K562 (cell line): ENCODE measurements around the gene NOS2. TPM values are rescaled to one million over a fixed set of nuclear protein-coding genes. Genes with fewer than 3 reads are reported as not detected.

Source experiments
- CREM ChIP-seq: IDR thresholded peaks from 2 replicates; pipeline ENCODE4 v1.6.1; 2014; ENCODE audit warnings: antibody characterized with exemption, low read depth
- CTBP1 ChIP-seq: fragments of 450-650 bp; IDR thresholded peaks from 2 replicates; pipeline ENCODE4 v1.6.1; 2016; ENCODE audit warnings: borderline replicate concordance
- ETV1 ChIP-seq: fragments of 450-650 bp; conservative IDR thresholded peaks from 2 replicates; pipeline ENCODE4 v1.6.1; 2016; ENCODE audit warnings: missing genetic modification characterization, control low read depth, low read depth, missing compliant biosample characterization
- FUS ChIP-seq: fragments of 200-400 bp; formaldehyde crosslinking; optimal IDR thresholded peaks from 2 replicates; pipeline ENCODE3; 2017; ENCODE audit warnings: low read depth, low read length
- HNRNPLL ChIP-seq: fragments of 200-400 bp; formaldehyde crosslinking; IDR thresholded peaks from 2 replicates; pipeline ENCODE4 v1.6.1; 2017; ENCODE audit warnings: low read length, low read depth, mild to moderate bottlenecking; ENCODE audit not compliant: poor library complexity, severe bottlenecking
- IFI16 ChIP-seq: fragments of 250-450 bp; sonication (Bioruptor Pico); IDR thresholded peaks from 2 replicates; pipeline ENCODE4 v2.1.2; 2022; ENCODE audit warnings: mild to moderate bottlenecking, inconsistent platforms
- NBN ChIP-seq: fragments of 450-650 bp; IDR thresholded peaks from 2 replicates; pipeline ENCODE4 v1.6.1; 2016; ENCODE audit warnings: low read depth, mild to moderate bottlenecking
- NR2C1 ChIP-seq, 2 experiments: fragments of 450-650 bp; IDR thresholded peaks; 2 replicates each; pipeline ENCODE4 v1.6.1; 2017; ENCODE audit warnings: mild to moderate bottlenecking in 2 of 2, antibody characterized with exemption in 1 of 2, inconsistent platforms in 1 of 2, missing compliant biosample characterization in 1 of 2, missing genetic modification characterization in 1 of 2
- SMARCA5 ChIP-seq: fragments of 450-650 bp; IDR thresholded peaks from 2 replicates; pipeline ENCODE4 v1.6.1; 2016
- SMC3 ChIP-seq: conservative IDR thresholded peaks from 2 replicates; pipeline ENCODE4 v1.6.1; 2011; ENCODE audit warnings: low read depth, low read length, improper control_type of control experiment; ENCODE audit not compliant: insufficient read depth
- TCF3 ChIP-seq: sonication (generic); formaldehyde crosslinking; IDR thresholded peaks from 2 replicates; pipeline ENCODE4 v1.4.0; 2020; ENCODE audit warnings: mild to moderate bottlenecking, missing genetic modification reagents
- TEAD2 ChIP-seq: fragments of 450-650 bp; IDR thresholded peaks from 2 replicates; pipeline ENCODE4 v1.6.1; 2016; ENCODE audit warnings: missing genetic modification characterization, control low read depth, missing compliant biosample characterization
- TSC22D4 ChIP-seq: fragments of 450-650 bp; IDR thresholded peaks from 2 replicates; pipeline ENCODE4 v1.6.1; 2016; ENCODE audit warnings: missing genetic modification characterization, missing biosample characterization, control low read depth
- XRCC5 ChIP-seq: fragments of 200-400 bp; formaldehyde crosslinking; IDR thresholded peaks from 2 replicates; pipeline ENCODE4 v1.6.1; 2017; ENCODE audit warnings: low read depth, mild to moderate bottlenecking, low read length
- ZNF121 ChIP-seq: sonication (generic); formaldehyde crosslinking; conservative IDR thresholded peaks from 2 replicates; pipeline ENCODE4 v1.8.0; 2022; ENCODE audit warnings: missing genetic modification reagents
- ZNF175 ChIP-seq: fragments of 200-800 bp; sonication (Bioruptor generic); IDR thresholded peaks from 2 replicates; pipeline ENCODE4 v1.6.1; 2016; ENCODE audit warnings: low read depth, mild to moderate bottlenecking, missing genetic modification characterization, missing compliant biosample characterization
- ZNF507 ChIP-seq: conservative IDR thresholded peaks from 2 replicates; pipeline ENCODE4 v1.6.1; 2017; ENCODE audit warnings: missing genetic modification characterization, missing compliant biosample characterization
- ZSCAN32 ChIP-seq: fragments of 450-650 bp; formaldehyde crosslinking; IDR thresholded peaks from 2 replicates; pipeline ENCODE4 v1.4.0; 2020; ENCODE audit warnings: mild to moderate bottlenecking, moderate library complexity
- polyA plus RNA-seq, 8 experiments: library from polyadenylated mRNA; depleted of rRNA in 4 of 8; stranded (reverse) in 5 of 8; unstranded in 3 of 8; fragments of >200 nt; fragmentation: Nextera tagmentation in 2 of 8; fragmentation: Illumina TruSeq in 1 of 8; extraction: Ambion mirVana in 2 of 8; extraction: Trizol in 1 of 8; gene quantifications; 2 replicates each; pipeline versions ENCODE4 v1.2.1 to v1.2.3, GENCODE V29; 2011 to 2014; ENCODE audit warnings: inconsistent platforms in 1 of 8, missing spikeins in 1 of 8
- total RNA-seq, 7 experiments: library from RNA; depleted of rRNA in 6 of 7; stranded (reverse); fragments of >200 nt in 6 of 7; fragmentation: Illumina TruSeq in 2 of 7; extraction: Trizol in 2 of 7; gene quantifications; 2 replicates each; pipeline versions ENCODE4 v1.2.1 to v1.2.3, GENCODE V29; 2011 to 2021; ENCODE audit warnings: low replicate concordance in 1 of 7
- TF ChIP-seq, protein P1 (sequence below): sonication (generic); formaldehyde crosslinking; IDR thresholded peaks from 2 replicates; pipeline ENCODE4 v1.8.1; 2023; ENCODE audit warnings: mild to moderate bottlenecking, missing genetic modification reagents
- TF ChIP-seq, protein P2 (sequence below): fragments of 250-450 bp; sonication (Bioruptor Pico); IDR thresholded peaks from 2 replicates; pipeline ENCODE4 v1.9.0; 2021; ENCODE audit warnings: mild to moderate bottlenecking
- TF ChIP-seq, protein P3 (sequence below): IDR thresholded peaks from 2 replicates; pipeline ENCODE4 v1.6.1; 2012; ENCODE audit warnings: low read depth, low read length, improper control_type of control experiment, borderline replicate concordance

Gene NOS2
- total and polyA plus RNA-seq, 9 of the 15 experiments (the other 6 are each of a cell fraction or from before 2014, with no cell fraction given): not detected

DNA sequence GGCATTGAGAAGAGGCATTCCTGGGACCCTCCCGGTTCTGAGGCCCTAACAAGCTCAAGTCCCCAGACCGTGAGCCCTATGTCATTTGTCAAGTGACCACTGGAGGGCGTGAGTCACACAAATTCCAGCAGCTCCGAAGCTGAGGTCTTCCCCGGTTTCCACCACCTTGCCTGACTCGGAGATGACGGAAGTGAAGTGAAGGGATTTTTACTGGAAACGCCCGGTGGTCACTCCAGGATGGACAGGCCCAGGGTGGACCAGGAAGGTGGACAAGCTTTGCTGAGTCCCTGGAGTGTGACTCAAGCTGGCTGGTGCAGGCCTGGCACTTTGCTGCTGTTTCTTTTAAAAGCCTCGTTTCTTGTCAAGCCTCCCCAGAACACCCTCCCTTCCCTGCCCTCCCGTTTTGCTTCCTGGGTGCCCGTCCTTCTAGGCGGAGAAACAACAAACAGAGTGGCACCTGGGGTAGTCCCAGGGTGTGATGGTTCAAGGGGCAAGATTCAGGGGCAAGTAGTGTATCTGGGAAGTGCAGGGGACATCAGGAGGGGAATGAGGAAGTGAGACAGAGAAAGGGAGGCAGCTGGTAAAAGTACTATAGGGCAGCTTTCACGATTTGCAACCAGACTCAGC is 5.3 kb upstream of the NOS2 start (continued):
- TF ChIP-seq CREM: peak; percentile 33; the same call in 1 of the 2 replicates
- peak; percentile 21; the same call in 1 of the 2 replicates for TF ChIP-seq ETV1 (tag)
- TF ChIP-seq NBN: no peak
- TF ChIP-seq ZNF507 (tag): no peak
- TF ChIP-seq, protein P1, sequence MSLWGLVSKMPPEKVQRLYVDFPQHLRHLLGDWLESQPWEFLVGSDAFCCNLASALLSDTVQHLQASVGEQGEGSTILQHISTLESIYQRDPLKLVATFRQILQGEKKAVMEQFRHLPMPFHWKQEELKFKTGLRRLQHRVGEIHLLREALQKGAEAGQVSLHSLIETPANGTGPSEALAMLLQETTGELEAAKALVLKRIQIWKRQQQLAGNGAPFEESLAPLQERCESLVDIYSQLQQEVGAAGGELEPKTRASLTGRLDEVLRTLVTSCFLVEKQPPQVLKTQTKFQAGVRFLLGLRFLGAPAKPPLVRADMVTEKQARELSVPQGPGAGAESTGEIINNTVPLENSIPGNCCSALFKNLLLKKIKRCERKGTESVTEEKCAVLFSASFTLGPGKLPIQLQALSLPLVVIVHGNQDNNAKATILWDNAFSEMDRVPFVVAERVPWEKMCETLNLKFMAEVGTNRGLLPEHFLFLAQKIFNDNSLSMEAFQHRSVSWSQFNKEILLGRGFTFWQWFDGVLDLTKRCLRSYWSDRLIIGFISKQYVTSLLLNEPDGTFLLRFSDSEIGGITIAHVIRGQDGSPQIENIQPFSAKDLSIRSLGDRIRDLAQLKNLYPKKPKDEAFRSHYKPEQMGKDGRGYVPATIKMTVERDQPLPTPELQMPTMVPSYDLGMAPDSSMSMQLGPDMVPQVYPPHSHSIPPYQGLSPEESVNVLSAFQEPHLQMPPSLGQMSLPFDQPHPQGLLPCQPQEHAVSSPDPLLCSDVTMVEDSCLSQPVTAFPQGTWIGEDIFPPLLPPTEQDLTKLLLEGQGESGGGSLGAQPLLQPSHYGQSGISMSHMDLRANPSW: no peak
- TF ChIP-seq NR2C1 (IDR thresholded peaks at IDR 0.05): no peak
- TF ChIP-seq NR2C1 (tag; IDR thresholded peaks at IDR 0.05): no peak
- TF ChIP-seq SMARCA5: no peak
- no peak for TF ChIP-seq TCF3 (CRISPR knock-in tag)
- TF ChIP-seq CTBP1: peak; percentile 39; the same call in 1 of the 2 replicates
- TF ChIP-seq TEAD2 (tag): peak; percentile 51; the same call in 1 of the 2 replicates
- TF ChIP-seq, protein P2, sequence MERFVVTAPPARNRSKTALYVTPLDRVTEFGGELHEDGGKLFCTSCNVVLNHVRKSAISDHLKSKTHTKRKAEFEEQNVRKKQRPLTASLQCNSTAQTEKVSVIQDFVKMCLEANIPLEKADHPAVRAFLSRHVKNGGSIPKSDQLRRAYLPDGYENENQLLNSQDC (CRISPR knock-in tag): no peak
- TF ChIP-seq ZNF121 (CRISPR knock-in tag): no peak
- peak; percentile 87 for TF ChIP-seq SMC3
- TF ChIP-seq FUS: no peak
- TF ChIP-seq XRCC5: peak; percentile 73; the same call in 1 of the 2 replicates
- TF ChIP-seq ZNF175 (CRISPR knock-in tag): no peak
- TF ChIP-seq ZSCAN32: no peak
- TF ChIP-seq IFI16: no peak
- TF ChIP-seq, protein P3, sequence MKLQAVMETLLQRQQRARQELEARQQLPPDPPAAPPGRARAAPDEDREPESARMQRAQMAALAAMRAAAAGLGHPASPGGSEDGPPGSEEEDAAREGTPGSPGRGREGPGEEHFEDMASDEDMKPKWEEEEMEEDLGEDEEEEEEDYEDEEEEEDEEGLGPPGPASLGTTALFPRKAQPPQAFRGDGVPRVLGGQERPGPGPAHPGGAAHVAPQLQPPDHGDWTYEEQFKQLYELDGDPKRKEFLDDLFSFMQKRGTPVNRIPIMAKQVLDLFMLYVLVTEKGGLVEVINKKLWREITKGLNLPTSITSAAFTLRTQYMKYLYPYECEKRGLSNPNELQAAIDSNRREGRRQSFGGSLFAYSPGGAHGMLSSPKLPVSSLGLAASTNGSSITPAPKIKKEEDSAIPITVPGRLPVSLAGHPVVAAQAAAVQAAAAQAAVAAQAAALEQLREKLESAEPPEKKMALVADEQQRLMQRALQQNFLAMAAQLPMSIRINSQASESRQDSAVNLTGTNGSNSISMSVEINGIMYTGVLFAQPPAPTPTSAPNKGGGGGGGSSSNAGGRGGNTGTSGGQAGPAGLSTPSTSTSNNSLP: no peak
- no peak for TF ChIP-seq TSC22D4 (tag)
- no peak for TF ChIP-seq HNRNPLL
